ENCODE measurements around the gene ARFGEF2.

The ARFGEF2 gene

GRCh38 chr20:48912065-48912464, 9.4 kb upstream of the ARFGEF2 start:
- Histone ChIP-seq H3K36me3 (ENCODE audit: control insufficient read depth, insufficient read depth, low read length) (no peaks in the 10 kb centered on the region), H3K27ac (ENCODE audit: insufficient read depth, low read length, poor library complexity, severe bottlenecking) (no peak overlapping the region), H3K9me3 (ENCODE audit: control insufficient read depth, low read length) (no peaks in the 10 kb centered on the region), H3K4me1 (ENCODE audit: control insufficient read depth, insufficient read depth, low read length, poor library complexity, severe bottlenecking) (peaks cover 4% of the 10 kb centered on the region), H3K4me3 (ENCODE audit: insufficient read depth, low read depth, low read length, poor library complexity, severe bottlenecking) (no peak overlapping the region), H3K27me3 (replicated peaks; ENCODE audit: control insufficient read depth, insufficient read depth, low read length, poor library complexity, severe bottlenecking) (no peaks in the 10 kb centered on the region)
- no peak for DNase-seq

GRCh38 chr20:48916699-48917098, 4.8 kb upstream of the ARFGEF2 start:
- H3K27me3 ChIP-seq (replicated peaks; ENCODE audit: control insufficient read depth, insufficient read depth, low read length, poor library complexity, severe bottlenecking) = no peaks in the 10 kb centered on the region
- no peaks in the 10 kb centered on the region for H3K36me3 ChIP-seq (ENCODE audit: control insufficient read depth, insufficient read depth, low read length)
- H3K9me3 ChIP-seq (ENCODE audit: control insufficient read depth, low read length) = no peaks in the 10 kb centered on the region
- no peak overlapping the region for H3K27ac ChIP-seq (ENCODE audit: insufficient read depth, low read length, poor library complexity, severe bottlenecking)
- DNase-seq = no peak
- no peak overlapping the region for H3K4me3 ChIP-seq (ENCODE audit: insufficient read depth, low read depth, low read length, poor library complexity, severe bottlenecking)
- H3K4me1 ChIP-seq (ENCODE audit: control insufficient read depth, insufficient read depth, low read length, poor library complexity, severe bottlenecking) = peaks cover 8% of the 10 kb centered on the region

DNA sequence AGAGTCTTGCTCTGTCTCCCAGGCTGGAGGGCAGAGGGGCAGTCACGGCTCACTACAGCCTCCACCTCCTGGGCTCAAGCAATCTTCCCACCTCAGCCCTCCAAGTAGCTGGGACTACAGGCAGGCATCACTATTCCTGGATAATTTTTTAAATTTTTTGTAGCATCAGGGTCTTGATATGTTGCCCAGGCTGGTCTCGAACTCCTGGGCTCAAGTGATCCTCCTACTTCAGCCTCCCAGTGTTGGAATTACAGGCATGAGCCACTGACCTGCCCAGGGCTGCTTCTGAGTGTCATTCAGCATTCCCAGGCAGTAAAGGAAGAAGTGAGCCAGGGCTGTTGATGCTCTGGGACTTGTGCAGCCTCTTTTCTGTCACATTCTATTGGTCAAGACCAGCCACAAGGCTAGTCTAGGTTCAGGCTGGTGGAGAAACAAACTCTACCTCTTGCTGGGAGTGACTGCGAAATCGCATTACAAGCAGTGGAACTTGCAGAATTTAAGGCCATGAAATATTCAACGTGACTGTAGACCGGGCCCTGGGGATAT, 2.1 kb upstream of the ARFGEF2 start:
- no peaks in the 10 kb centered on the region for H3K36me3 ChIP-seq (ENCODE audit: control insufficient read depth, insufficient read depth, low read length)
- no peaks in the 10 kb centered on the region for H3K9me3 ChIP-seq (ENCODE audit: control insufficient read depth, low read length)
- H3K4me3 ChIP-seq (ENCODE audit: insufficient read depth, low read depth, low read length, poor library complexity, severe bottlenecking) = no peak overlapping the region
- H3K27ac ChIP-seq (ENCODE audit: insufficient read depth, low read length, poor library complexity, severe bottlenecking) = no peak overlapping the region
- H3K27me3 ChIP-seq (replicated peaks; ENCODE audit: control insufficient read depth, insufficient read depth, low read length, poor library complexity, severe bottlenecking) = no peaks in the 10 kb centered on the region
- peaks cover 17% of the 10 kb centered on the region for H3K4me1 ChIP-seq (ENCODE audit: control insufficient read depth, insufficient read depth, low read length, poor library complexity, severe bottlenecking)
- no peak for DNase-seq

DNA sequence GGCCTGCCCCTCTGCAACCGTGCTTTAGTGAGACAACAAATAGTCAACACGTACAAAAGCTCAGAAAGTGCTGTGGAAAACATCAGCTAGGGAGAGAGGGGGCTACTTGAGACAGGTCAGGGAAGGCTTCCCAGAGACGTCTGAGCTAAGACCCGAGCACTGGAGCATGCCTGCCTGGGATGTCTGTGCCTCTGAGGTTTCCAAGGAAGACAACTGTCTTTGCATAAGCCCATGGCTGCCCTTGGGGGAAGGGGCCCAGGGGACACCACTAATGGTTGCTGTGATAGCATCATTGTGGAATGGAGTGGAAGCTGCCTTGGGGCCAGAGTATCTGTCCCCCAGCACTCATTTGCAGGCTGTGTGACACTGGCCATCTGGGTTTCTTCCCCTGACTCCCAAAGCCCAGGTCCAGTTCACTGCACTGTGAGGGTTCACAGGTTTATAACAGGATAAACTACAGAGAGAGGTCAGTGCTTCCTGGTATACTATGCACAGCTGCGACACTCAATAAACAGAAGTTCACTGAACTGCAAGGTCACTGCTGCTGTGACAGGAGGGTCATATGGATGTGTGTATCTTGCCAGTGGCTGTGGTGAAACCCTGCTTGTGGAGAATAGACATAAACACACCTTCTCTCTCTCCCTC, 1.5 kb upstream of the ARFGEF2 start:
- H3K27me3 ChIP-seq (replicated peaks; ENCODE audit: control insufficient read depth, insufficient read depth, low read length, poor library complexity, severe bottlenecking) = no peaks in the 10 kb centered on the region
- no peak overlapping the region for H3K4me3 ChIP-seq (ENCODE audit: insufficient read depth, low read depth, low read length, poor library complexity, severe bottlenecking)
- H3K4me1 ChIP-seq (ENCODE audit: control insufficient read depth, insufficient read depth, low read length, poor library complexity, severe bottlenecking) = peaks cover 17% of the 10 kb centered on the region
- no peak for DNase-seq
- H3K36me3 ChIP-seq (ENCODE audit: control insufficient read depth, insufficient read depth, low read length) = no peaks in the 10 kb centered on the region
- peak overlapping the region; percentile 79 for H3K27ac ChIP-seq (ENCODE audit: insufficient read depth, low read length, poor library complexity, severe bottlenecking)
- H3K9me3 ChIP-seq (ENCODE audit: control insufficient read depth, low read length) = no peaks in the 10 kb centered on the region

- Histone ChIP-seq H3K9me3 (ENCODE audit: control insufficient read depth, low read length) (no peaks in the 10 kb centered on the region), H3K27ac (ENCODE audit: insufficient read depth, low read length, poor library complexity, severe bottlenecking) (peak overlapping the region; percentile 79), H3K27me3 (replicated peaks; ENCODE audit: control insufficient read depth, insufficient read depth, low read length, poor library complexity, severe bottlenecking) (no peaks in the 10 kb centered on the region), H3K4me1 (ENCODE audit: control insufficient read depth, insufficient read depth, low read length, poor library complexity, severe bottlenecking) (peaks cover 17% of the 10 kb centered on the region), H3K36me3 (ENCODE audit: control insufficient read depth, insufficient read depth, low read length) (no peaks in the 10 kb centered on the region), H3K4me3 (ENCODE audit: insufficient read depth, low read depth, low read length, poor library complexity, severe bottlenecking) (peak overlapping the region; percentile 85)
- no peak for DNase-seq
Observed at GRCh38 chr20:48920527-48921167, 864 bp upstream of the ARFGEF2 start.

- no peaks in the 10 kb centered on the region for H3K27me3 ChIP-seq (replicated peaks; ENCODE audit: control insufficient read depth, insufficient read depth, low read length, poor library complexity, severe bottlenecking)
- no peaks in the 10 kb centered on the region for H3K9me3 ChIP-seq (ENCODE audit: control insufficient read depth, low read length)
- H3K4me3 ChIP-seq (ENCODE audit: insufficient read depth, low read depth, low read length, poor library complexity, severe bottlenecking) = peak overlapping the region; percentile 85
- peak; percentile 3 to 13 (median 3) for DNase-seq
- H3K4me1 ChIP-seq (ENCODE audit: control insufficient read depth, insufficient read depth, low read length, poor library complexity, severe bottlenecking) = peaks cover 17% of the 10 kb centered on the region
- H3K27ac ChIP-seq (ENCODE audit: insufficient read depth, low read length, poor library complexity, severe bottlenecking) = peak overlapping the region; percentile 79
- H3K36me3 ChIP-seq (ENCODE audit: control insufficient read depth, insufficient read depth, low read length) = no peaks in the 10 kb centered on the region
Observed at GRCh38 chr20:48921883-48922820, 641 bp downstream of the ARFGEF2 start.

- DNase-seq = no peak
- no peaks in the 10 kb centered on the region for H3K9me3 ChIP-seq (ENCODE audit: control insufficient read depth, low read length)
- H3K27ac ChIP-seq (ENCODE audit: insufficient read depth, low read length, poor library complexity, severe bottlenecking) = no peak overlapping the region
- no peaks in the 10 kb centered on the region for H3K27me3 ChIP-seq (replicated peaks; ENCODE audit: control insufficient read depth, insufficient read depth, low read length, poor library complexity, severe bottlenecking)
- no peaks in the 10 kb centered on the region for H3K36me3 ChIP-seq (ENCODE audit: control insufficient read depth, insufficient read depth, low read length)
- no peak overlapping the region for H3K4me3 ChIP-seq (ENCODE audit: insufficient read depth, low read depth, low read length, poor library complexity, severe bottlenecking)
- H3K4me1 ChIP-seq (ENCODE audit: control insufficient read depth, insufficient read depth, low read length, poor library complexity, severe bottlenecking) = peaks cover 17% of the 10 kb centered on the region
Observed at GRCh38 chr20:48923149-48923718, 1.7 kb downstream of the ARFGEF2 start.

DNA sequence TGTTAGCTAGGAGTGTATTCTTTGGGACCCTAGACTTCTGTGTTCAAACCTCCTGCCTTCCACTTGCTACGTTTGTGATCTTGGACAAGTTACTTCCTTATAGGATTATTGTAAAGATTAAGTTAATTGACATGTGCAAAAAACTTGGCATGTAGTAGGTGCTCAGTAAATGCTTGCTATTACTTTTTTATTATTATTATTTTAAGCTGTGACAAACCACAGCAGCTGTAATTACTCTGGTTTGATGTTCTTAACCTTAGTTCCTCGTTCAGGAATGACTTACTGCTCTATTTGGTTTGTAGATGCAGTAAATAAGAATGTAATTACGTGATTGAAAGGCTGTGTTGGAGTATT, 3.2 kb downstream of the ARFGEF2 start:
- Histone ChIP-seq H3K4me3 (ENCODE audit: insufficient read depth, low read depth, low read length, poor library complexity, severe bottlenecking) (no peak overlapping the region), H3K4me1 (ENCODE audit: control insufficient read depth, insufficient read depth, low read length, poor library complexity, severe bottlenecking) (peaks cover 17% of the 10 kb centered on the region), H3K27me3 (replicated peaks; ENCODE audit: control insufficient read depth, insufficient read depth, low read length, poor library complexity, severe bottlenecking) (no peaks in the 10 kb centered on the region), H3K36me3 (ENCODE audit: control insufficient read depth, insufficient read depth, low read length) (no peaks in the 10 kb centered on the region), H3K27ac (ENCODE audit: insufficient read depth, low read length, poor library complexity, severe bottlenecking) (no peak overlapping the region), H3K9me3 (ENCODE audit: control insufficient read depth, low read length) (no peaks in the 10 kb centered on the region)
- no peak for DNase-seq

- no peaks in the 10 kb centered on the region for H3K36me3 ChIP-seq (ENCODE audit: control insufficient read depth, insufficient read depth, low read length)
- no peak for DNase-seq
- no peak overlapping the region for H3K27ac ChIP-seq (ENCODE audit: insufficient read depth, low read length, poor library complexity, severe bottlenecking)
- peaks cover 9% of the 10 kb centered on the region for H3K4me1 ChIP-seq (ENCODE audit: control insufficient read depth, insufficient read depth, low read length, poor library complexity, severe bottlenecking)
- H3K27me3 ChIP-seq (replicated peaks; ENCODE audit: control insufficient read depth, insufficient read depth, low read length, poor library complexity, severe bottlenecking) = no peaks in the 10 kb centered on the region
- H3K4me3 ChIP-seq (ENCODE audit: insufficient read depth, low read depth, low read length, poor library complexity, severe bottlenecking) = no peak overlapping the region
- H3K9me3 ChIP-seq (ENCODE audit: control insufficient read depth, low read length) = no peaks in the 10 kb centered on the region
Observed at GRCh38 chr20:48926267-48926666, 4.8 kb downstream of the ARFGEF2 start.
